Keratinocyte (primary cell): Measurements from ENCODE around the gene CARMIL1. TPM values are rescaled to one million over a fixed set of nuclear protein-coding genes. Genes with fewer than 3 reads are reported as not detected.

ENCODE experiments used
- DNase-seq: peaks from one replicate; pipeline ENCODE4 v3.0.0-alpha.2; 2011; ENCODE audit warnings: low read depth, missing footprints, low spot score
- FAIRE-seq: peaks from 2 replicates; lab custom pipeline; 2011; peaks lifted over from hg19 to GRCh38; lab: Jason Lieb, UNC
- H2AFZ ChIP-seq: 2 replicates; pipeline ENCODE4 v1.6.0; 2012; ENCODE audit warnings: low read length, control low read depth, inconsistent platforms; ENCODE audit not compliant: control insufficient read depth
- H3K27ac ChIP-seq: 2 replicates; pipeline ENCODE4 v1.5.1; 2011; ENCODE audit warnings: low read length; ENCODE audit not compliant: control insufficient read depth, insufficient read depth
- H3K27me3 ChIP-seq: 3 replicates; pipeline ENCODE4 v1.6.0; 2011; ENCODE audit warnings: low read length; ENCODE audit not compliant: control insufficient read depth, insufficient read depth; ENCODE audit errors: extremely low read depth
- H3K36me3 ChIP-seq, 2 experiments: 2 replicates in 1 of 2; 3 replicates in 1 of 2; pipeline ENCODE4 v1.5.1; 2011; ENCODE audit warnings: low read length in 2 of 2, mild to moderate bottlenecking in 1 of 2; ENCODE audit not compliant: control insufficient read depth in 2 of 2, insufficient read depth in 2 of 2; ENCODE audit errors: extremely low read depth in 1 of 2
- H3K4me1 ChIP-seq: 3 replicates; pipeline ENCODE4 v1.5.1; 2011; ENCODE audit warnings: low read length; ENCODE audit not compliant: control insufficient read depth, insufficient read depth; ENCODE audit errors: extremely low read depth
- H3K4me2 ChIP-seq: 3 replicates; pipeline ENCODE4 v1.6.0; 2011; ENCODE audit warnings: low read depth, low read length; ENCODE audit not compliant: control insufficient read depth, insufficient read depth; ENCODE audit errors: extremely low read depth
- H3K4me3 ChIP-seq, 3 experiments: fragments of 200-600 bp in 1 of 3; sonication (generic) in 1 of 3; 2 replicates in 2 of 3; 3 replicates in 1 of 3; pipeline ENCODE4 v1.5.1; 2011 to 2016; ENCODE audit warnings: low read length in 3 of 3, mild to moderate bottlenecking in 3 of 3, control low read depth in 2 of 3, inconsistent platforms in 1 of 3, low read depth in 1 of 3, mixed read lengths in 1 of 3, mixed run types in 1 of 3, moderate library complexity in 1 of 3; ENCODE audit not compliant: control insufficient read depth in 2 of 3, insufficient read depth in 2 of 3; ENCODE audit errors: extremely low read depth in 1 of 3
- H3K79me2 ChIP-seq: 2 replicates; pipeline ENCODE4 v1.6.0; 2012; ENCODE audit warnings: low read length; ENCODE audit not compliant: control insufficient read depth, insufficient read depth
- H3K9ac ChIP-seq: 3 replicates; pipeline ENCODE4 v1.6.0; 2011; ENCODE audit warnings: low read length; ENCODE audit not compliant: control insufficient read depth, insufficient read depth; ENCODE audit errors: extremely low read depth
- H3K9me1 ChIP-seq: 3 replicates; pipeline ENCODE4 v1.6.0; 2011; ENCODE audit warnings: low read length; ENCODE audit not compliant: control insufficient read depth, insufficient read depth; ENCODE audit errors: extremely low read depth
- H3K9me3 ChIP-seq: 2 replicates; pipeline ENCODE4 v1.5.1; 2012; ENCODE audit warnings: low read depth, low read length; ENCODE audit not compliant: control insufficient read depth
- H4K20me1 ChIP-seq: 3 replicates; pipeline ENCODE4 v1.6.0; 2011; ENCODE audit warnings: low read length; ENCODE audit not compliant: control insufficient read depth, insufficient read depth; ENCODE audit errors: extremely low read depth
- EZH2 ChIP-seq: IDR thresholded peaks from one replicate; pipeline ENCODE4 v1.6.1; 2012; ENCODE audit warnings: inconsistent platforms, mild to moderate bottlenecking, low read length, moderate library complexity
- dilution Hi-C: fragments of 300-500 bp; cut with MboI; formaldehyde crosslinking; loops from one replicate; pipeline ENCODE4 v1.7.0; 2020; ENCODE audit warnings: low sequenced_read_pairs; ENCODE audit not compliant: extremely low pct_ligation_motif_present
- polyA plus RNA-seq, 5 experiments: library from polyadenylated mRNA; depleted of rRNA in 3 of 5; stranded (reverse) in 3 of 5; stranded (forward) in 1 of 5; unstranded in 1 of 5; fragments of >200 nt; gene quantifications; 1 replicate in 1 of 5; 2 replicates in 3 of 5; 3 replicates in 1 of 5; pipeline versions ENCODE4 v1.2.1 to v1.2.3, GENCODE V29; 2011 to 2012; ENCODE audit warnings: missing spikeins in 2 of 5, low read depth in 1 of 5, low replicate concordance in 1 of 5
- TF ChIP-seq, protein P1 (sequence below), 3 experiments: IDR thresholded peaks in 1 of 3; conservative IDR thresholded peaks in 1 of 3; optimal IDR thresholded peaks in 1 of 3; 2 replicates in 2 of 3; 3 replicates in 1 of 3; pipeline versions ENCODE3 to v1.5.1; 2011; ENCODE audit warnings: low read length in 3 of 3, mild to moderate bottlenecking in 3 of 3, moderate library complexity in 2 of 3, control low read depth in 1 of 3, inconsistent platforms in 1 of 3; ENCODE audit not compliant: insufficient read depth in 2 of 3; ENCODE audit errors: extremely low read depth in 1 of 3

The CARMIL1 gene
- polyA plus RNA-seq, 1 donor (not counting 4 experiments of a cell fraction or from before 2014, with no cell fraction given) = 18.9 TPM

DNA sequence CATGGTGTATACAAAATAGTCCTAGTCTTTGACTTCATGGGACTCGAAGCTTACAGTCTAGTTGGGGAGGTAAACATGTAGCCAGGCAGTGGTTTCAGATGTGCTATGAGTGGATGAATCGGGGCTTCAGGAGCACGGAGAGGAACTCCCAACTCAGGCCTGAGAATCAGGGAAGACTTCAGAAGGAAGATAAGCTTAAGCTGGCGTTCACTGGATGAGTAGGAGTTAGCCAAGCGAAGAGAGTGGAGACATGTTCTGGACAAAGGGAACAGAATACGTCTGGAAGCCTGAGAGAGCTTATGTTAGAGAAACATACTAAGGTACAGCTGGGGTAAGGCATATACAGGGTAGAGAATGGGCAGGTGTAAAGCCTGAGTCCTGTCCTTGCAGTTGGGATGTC is 8.8 kb downstream of the CARMIL1 start:
- no peak overlapping the region for H3K4me3 ChIP-seq
- peaks cover 60% of the 10 kb centered on the region for H3K79me2 ChIP-seq
- FAIRE-seq = no peak
- H3K4me2 ChIP-seq = no peak overlapping the region
- TF ChIP-seq, protein P1, sequence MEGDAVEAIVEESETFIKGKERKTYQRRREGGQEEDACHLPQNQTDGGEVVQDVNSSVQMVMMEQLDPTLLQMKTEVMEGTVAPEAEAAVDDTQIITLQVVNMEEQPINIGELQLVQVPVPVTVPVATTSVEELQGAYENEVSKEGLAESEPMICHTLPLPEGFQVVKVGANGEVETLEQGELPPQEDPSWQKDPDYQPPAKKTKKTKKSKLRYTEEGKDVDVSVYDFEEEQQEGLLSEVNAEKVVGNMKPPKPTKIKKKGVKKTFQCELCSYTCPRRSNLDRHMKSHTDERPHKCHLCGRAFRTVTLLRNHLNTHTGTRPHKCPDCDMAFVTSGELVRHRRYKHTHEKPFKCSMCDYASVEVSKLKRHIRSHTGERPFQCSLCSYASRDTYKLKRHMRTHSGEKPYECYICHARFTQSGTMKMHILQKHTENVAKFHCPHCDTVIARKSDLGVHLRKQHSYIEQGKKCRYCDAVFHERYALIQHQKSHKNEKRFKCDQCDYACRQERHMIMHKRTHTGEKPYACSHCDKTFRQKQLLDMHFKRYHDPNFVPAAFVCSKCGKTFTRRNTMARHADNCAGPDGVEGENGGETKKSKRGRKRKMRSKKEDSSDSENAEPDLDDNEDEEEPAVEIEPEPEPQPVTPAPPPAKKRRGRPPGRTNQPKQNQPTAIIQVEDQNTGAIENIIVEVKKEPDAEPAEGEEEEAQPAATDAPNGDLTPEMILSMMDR (optimal IDR thresholded peaks at IDR 0.05 in 1 of 3, IDR thresholded peaks at IDR 0.05 in 1 of 3, conservative IDR thresholded peaks at IDR 0.05 in 1 of 3; ENCODE audit: extremely low read depth in 1 of 3, insufficient read depth in 2 of 3, low read length in 3 of 3) = no peak
- TF ChIP-seq EZH2 = no peak
- peaks cover 2% of the 10 kb centered on the region for H3K9me1 ChIP-seq
- no peaks in the 10 kb centered on the region for H3K27me3 ChIP-seq
- no peak overlapping the region for H3K9ac ChIP-seq
- H3K4me1 ChIP-seq = peaks cover 34% of the 10 kb centered on the region
- H3K9me3 ChIP-seq = no peaks in the 10 kb centered on the region
- no peak overlapping the region for H3K27ac ChIP-seq
- no peak overlapping the region for H2AFZ ChIP-seq
- DNase-seq = no peak
- peaks cover 0 to 14% of the 10 kb centered on the region in 2 experiments for H3K36me3 ChIP-seq
- no peaks in the 10 kb centered on the region for H4K20me1 ChIP-seq
- dilution Hi-C loops = no loop called here

DNA sequence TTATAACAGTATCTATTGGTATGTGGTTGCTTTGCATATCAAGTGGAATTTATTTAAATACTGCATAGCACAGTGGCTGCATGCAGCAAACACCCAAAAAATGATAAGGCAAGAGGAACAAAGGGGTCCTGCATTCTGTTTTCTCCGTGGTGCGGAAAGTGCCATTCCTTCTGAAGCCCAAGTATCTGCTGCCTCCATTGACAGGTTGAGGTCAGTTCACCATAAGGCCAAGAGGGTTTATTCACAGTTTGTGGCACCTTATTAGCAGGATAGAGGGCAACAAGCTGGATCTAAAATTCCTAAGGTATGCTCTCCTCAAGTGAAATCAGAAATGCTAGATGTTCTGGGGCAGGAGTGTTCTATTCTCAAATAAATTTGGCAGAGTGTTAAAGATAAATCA is 9.3 kb downstream of the CARMIL1 start:
- no peak for TF ChIP-seq EZH2
- TF ChIP-seq, protein P1 (optimal IDR thresholded peaks at IDR 0.05 in 1 of 3, IDR thresholded peaks at IDR 0.05 in 1 of 3, conservative IDR thresholded peaks at IDR 0.05 in 1 of 3; ENCODE audit: extremely low read depth in 1 of 3, insufficient read depth in 2 of 3, low read length in 3 of 3) = no peak
- no peak overlapping the region for H3K9ac ChIP-seq
- peaks cover 32% of the 10 kb centered on the region for H3K4me1 ChIP-seq
- H3K9me3 ChIP-seq = no peaks in the 10 kb centered on the region
- no peak overlapping the region for H3K4me2 ChIP-seq
- no peaks in the 10 kb centered on the region for H4K20me1 ChIP-seq
- H3K4me3 ChIP-seq = no peak overlapping the region
- H3K27ac ChIP-seq = no peak overlapping the region
- H3K27me3 ChIP-seq = no peaks in the 10 kb centered on the region
- FAIRE-seq (no peak), DNase-seq (no peak)
- H3K79me2 ChIP-seq = peaks cover 60% of the 10 kb centered on the region
- dilution Hi-C loops = no loop called here
- H3K9me1 ChIP-seq = peaks cover 2% of the 10 kb centered on the region
- no peak overlapping the region for H2AFZ ChIP-seq
- H3K36me3 ChIP-seq = peaks cover 0 to 14% of the 10 kb centered on the region in 2 experiments
